HUES48 (cell line): ENCODE measurements around the gene NME3.

ENCODE experiments used
- H3K27ac ChIP-seq: one replicate; pipeline ENCODE4 v1.7.0; 2013; ENCODE audit warnings: low read depth, low read length, inconsistent platforms
- H3K27me3 ChIP-seq: 2 replicates; pipeline ENCODE4 v1.6.1; 2013; ENCODE audit warnings: mild to moderate bottlenecking, low read length; ENCODE audit not compliant: control insufficient read depth, insufficient read depth
- H3K36me3 ChIP-seq: 2 replicates; pipeline ENCODE4 v1.6.1; 2013; ENCODE audit warnings: low read length; ENCODE audit not compliant: control insufficient read depth, insufficient read depth
- H3K4me1 ChIP-seq: 2 replicates; pipeline ENCODE4 v1.6.1; 2013; ENCODE audit warnings: mild to moderate bottlenecking, low read length; ENCODE audit not compliant: control insufficient read depth, insufficient read depth
- H3K4me3 ChIP-seq: 2 replicates; pipeline ENCODE4 v1.5.1; 2013; ENCODE audit warnings: mild to moderate bottlenecking, low read depth, low read length
- H3K9ac ChIP-seq: 2 replicates; pipeline ENCODE4 v1.6.1; 2013; ENCODE audit warnings: mild to moderate bottlenecking, low read depth, low read length, moderate library complexity
- H3K9me3 ChIP-seq: 2 replicates; pipeline ENCODE4 v1.6.1; 2013; ENCODE audit warnings: low read length; ENCODE audit not compliant: control insufficient read depth, insufficient read depth

NME3 gene

DNA sequence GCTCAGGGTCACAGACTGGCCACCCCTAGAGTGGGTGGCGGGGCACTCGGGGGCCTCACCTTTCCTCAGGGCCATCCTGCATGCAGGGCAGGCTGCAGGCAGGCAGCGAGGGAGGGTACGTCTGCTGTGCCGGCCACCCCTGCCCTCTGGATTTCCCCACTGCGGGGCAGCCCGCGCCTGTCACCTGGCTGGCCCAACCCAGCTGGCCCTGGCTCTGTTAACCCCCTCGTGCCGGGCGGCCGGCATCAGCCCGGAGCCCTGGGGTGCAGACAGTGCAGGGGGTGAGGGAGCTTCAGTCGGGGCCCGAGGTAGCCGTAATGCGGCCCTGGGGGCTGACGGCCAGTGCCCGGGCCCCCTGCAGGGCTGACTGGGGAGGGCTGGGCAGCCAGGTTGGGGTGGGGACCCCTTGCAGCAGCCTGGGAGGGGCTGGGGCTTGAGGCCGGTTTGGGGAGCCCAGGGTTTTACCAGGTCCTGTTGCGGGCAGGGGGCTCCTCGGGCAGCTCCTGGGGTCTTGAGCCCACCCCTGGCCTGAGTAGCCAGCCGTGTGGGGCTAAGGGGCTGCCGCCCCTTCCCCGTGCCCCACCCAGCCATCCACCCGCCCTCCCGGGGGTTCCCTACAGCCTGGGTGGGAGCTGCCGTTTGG lies 22.4 kb upstream of the NME3 start, which contains the start of gene IGFALS:
IGFALS (minus strand) TSS at position 128 of the 643 bp plus-strand sequence; CDS start at position 75, 53 bp downstream.
- Histone ChIP-seq H3K9ac (no peak within 1 kb of the TSS), H3K36me3 (peaks cover 6% of the 10 kb centered on the region), H3K27ac (no peak within 1 kb of the TSS), H3K9me3 (peaks cover 11% of the 10 kb centered on the region; the same call in 1 of the 2 replicates), H3K4me1 (no peaks in the 10 kb centered on the region), H3K4me3 (no peak within 1 kb of the TSS), H3K27me3 (no peaks in the 10 kb centered on the region)

GRCh38 chr16:1792836-1793577 lies 21.7 kb upstream of the NME3 start:
- Histone ChIP-seq H3K36me3 (peaks cover 9% of the 10 kb centered on the region), H3K4me1 (no peaks in the 10 kb centered on the region), H3K9me3 (peaks cover 4% of the 10 kb centered on the region; the same call in 1 of the 2 replicates), H3K27ac (no peak overlapping the region), H3K9ac (no peak overlapping the region), H3K4me3 (no peak overlapping the region), H3K27me3 (no peaks in the 10 kb centered on the region)

GRCh38 chr16:1791943-1792812 lies 20.8 kb upstream of the NME3 start:
- H3K27ac ChIP-seq, result no peak overlapping the region
- H3K4me3 ChIP-seq, result no peak overlapping the region
- peaks cover 12% of the 10 kb centered on the region for H3K36me3 ChIP-seq
- no peak overlapping the region for H3K9ac ChIP-seq
- H3K4me1 ChIP-seq, result no peaks in the 10 kb centered on the region
- H3K27me3 ChIP-seq, result no peaks in the 10 kb centered on the region
- no peaks in the 10 kb centered on the region; the same call in 1 of the 2 replicates for H3K9me3 ChIP-seq

DNA sequence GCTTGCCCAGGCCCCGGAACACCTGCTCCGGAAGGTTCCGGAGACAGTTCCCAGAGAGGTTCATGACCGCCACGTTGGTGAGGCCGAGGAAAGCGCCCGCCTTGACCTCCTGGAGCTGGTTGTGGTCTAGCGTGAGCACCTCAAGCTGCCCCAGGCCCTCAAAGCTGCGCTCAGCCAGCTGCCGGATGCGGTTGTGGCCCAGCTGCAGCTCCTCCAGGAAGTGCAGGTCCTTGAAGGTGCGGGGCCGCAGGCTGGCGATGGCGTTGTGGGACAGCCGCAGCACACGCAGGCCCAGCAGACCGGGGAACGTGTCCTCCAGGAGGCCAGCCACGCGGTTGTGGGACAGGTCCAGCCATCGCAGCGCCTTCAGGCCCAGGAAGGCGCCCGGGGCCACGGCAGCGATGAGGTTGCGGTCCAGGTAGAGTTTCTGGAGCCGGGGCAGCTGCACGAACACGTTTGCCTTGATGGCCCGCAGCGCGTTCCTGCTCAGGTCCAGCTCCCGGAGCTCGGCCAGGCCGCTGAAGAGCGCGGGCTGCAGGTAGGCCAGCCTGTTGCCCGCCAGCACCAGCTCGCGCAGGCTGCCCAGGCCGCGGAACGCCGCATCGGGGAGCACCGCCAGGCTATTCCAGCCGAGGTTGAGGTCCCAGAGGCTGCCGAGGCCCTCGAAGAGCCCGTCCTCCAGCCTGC lies 20.1 kb upstream of the NME3 start:
- Histone ChIP-seq H3K36me3 (peaks cover 15% of the 10 kb centered on the region), H3K4me3 (no peak overlapping the region), H3K27me3 (no peaks in the 10 kb centered on the region), H3K9ac (no peak overlapping the region), H3K27ac (no peak overlapping the region), H3K4me1 (no peaks in the 10 kb centered on the region), H3K9me3 (no peaks in the 10 kb centered on the region)

DNA sequence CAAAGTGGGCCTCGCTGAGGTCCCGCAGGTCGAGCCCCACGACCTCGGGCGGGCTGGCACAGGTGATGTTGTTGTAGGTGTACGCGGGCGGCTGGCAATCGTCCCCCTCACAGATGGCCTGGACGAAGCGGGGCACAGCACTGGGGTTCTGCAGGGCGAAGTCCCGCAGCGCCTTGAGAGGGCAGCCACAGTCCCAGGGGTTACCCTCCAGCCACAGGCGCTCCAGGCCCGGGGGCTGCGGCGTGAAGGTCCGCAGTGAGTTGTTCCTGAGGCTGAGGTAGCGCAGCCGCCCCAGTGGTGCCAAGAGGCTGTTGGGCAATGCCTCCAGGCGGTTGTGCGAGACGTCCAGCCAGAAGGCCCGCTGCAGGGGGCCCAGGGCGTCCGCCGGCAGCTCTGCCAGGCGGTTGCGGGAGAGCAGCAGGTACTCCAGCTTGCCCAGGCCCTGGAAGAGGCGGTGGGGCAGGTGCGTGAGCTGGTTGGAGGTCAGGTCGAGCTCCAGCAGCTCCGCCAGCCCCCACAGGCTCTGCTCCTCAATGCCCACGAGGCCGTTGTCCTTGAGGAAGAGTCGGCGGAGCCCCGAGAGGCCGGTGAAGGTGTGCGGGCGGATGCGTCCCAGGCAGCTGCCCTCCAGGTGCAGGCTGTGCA lies 19.4 kb upstream of the NME3 start:
- Histone ChIP-seq H3K27me3 (no peaks in the 10 kb centered on the region), H3K4me1 (no peaks in the 10 kb centered on the region), H3K36me3 (peaks cover 15% of the 10 kb centered on the region), H3K9ac (no peak overlapping the region), H3K27ac (no peak overlapping the region), H3K4me3 (no peak overlapping the region), H3K9me3 (no peaks in the 10 kb centered on the region)

DNA sequence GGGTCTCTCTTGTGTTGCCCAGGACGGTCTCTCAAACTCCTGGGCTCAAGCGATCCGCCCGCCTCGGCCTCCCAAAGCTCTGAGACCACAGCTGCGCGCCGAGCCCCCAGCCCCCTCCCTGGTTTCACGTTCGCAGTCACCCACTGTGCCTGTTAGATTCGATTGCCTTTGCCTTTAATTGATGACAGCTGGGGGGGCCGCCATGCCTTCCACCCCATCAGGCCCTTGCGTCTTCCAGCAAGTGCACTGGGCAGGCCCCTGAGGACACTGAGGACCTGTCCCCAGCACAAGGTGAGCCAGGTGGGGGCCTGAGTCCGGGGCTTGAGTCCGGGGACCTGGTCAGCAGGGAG lies 18.9 kb upstream of the NME3 start:
- no peaks in the 10 kb centered on the region for H3K27me3 ChIP-seq
- H3K9ac ChIP-seq, result no peak overlapping the region
- peaks cover 18% of the 10 kb centered on the region for H3K36me3 ChIP-seq
- H3K4me3 ChIP-seq, result no peak overlapping the region
- H3K4me1 ChIP-seq, result no peaks in the 10 kb centered on the region
- H3K27ac ChIP-seq, result no peak overlapping the region
- H3K9me3 ChIP-seq, result no peaks in the 10 kb centered on the region

DNA sequence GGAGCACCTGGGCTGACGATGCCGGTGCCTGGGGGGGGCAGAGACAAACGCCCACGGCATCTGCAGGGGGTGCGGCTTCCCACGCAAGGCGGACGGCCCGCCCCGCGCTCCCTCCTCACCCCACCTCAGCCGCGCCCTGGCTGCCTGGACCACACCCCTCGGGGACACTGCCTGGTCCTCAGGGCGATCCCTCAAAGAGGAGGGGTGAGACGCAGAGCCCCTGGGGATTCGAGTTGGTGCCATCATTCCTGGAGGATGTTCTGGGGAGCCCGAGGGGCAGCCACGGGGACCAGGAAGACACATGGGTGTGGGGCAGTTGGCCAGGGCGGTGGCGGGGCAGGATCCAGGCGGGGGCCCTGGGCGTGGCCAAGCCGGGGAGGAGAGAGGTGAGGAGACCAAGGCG lies 18.3 kb upstream of the NME3 start:
- Histone ChIP-seq H3K4me3 (no peak overlapping the region), H3K4me1 (no peaks in the 10 kb centered on the region), H3K36me3 (peaks cover 18% of the 10 kb centered on the region), H3K27me3 (no peaks in the 10 kb centered on the region), H3K27ac (no peak overlapping the region), H3K9ac (no peak overlapping the region), H3K9me3 (no peaks in the 10 kb centered on the region)

DNA sequence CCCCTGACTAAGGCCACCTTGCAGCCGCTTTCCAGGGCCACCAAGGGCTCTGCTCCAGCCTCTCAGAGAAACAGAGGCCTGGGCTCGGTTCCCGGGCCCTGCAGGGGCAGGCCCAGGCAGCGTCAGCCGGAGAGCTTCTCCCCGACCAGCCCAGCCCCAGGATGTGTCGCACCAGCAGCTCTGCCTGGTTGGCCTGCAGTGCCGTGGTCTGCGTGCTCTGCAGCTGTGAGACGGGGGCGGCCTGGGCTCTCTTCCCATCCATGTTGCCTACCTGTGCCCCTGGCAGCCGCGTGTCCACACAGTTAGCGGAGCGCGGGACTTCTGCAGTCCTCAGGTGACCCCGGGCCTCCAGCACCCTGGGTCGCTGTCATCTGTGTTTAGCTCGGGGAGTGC lies 17.4 kb upstream of the NME3 start:
- H3K27ac ChIP-seq, result no peak overlapping the region
- H3K9me3 ChIP-seq, result no peaks in the 10 kb centered on the region
- H3K27me3 ChIP-seq, result no peaks in the 10 kb centered on the region
- no peak overlapping the region for H3K4me3 ChIP-seq
- peaks cover 18% of the 10 kb centered on the region for H3K36me3 ChIP-seq
- no peak overlapping the region for H3K9ac ChIP-seq
- H3K4me1 ChIP-seq, result no peaks in the 10 kb centered on the region

DNA sequence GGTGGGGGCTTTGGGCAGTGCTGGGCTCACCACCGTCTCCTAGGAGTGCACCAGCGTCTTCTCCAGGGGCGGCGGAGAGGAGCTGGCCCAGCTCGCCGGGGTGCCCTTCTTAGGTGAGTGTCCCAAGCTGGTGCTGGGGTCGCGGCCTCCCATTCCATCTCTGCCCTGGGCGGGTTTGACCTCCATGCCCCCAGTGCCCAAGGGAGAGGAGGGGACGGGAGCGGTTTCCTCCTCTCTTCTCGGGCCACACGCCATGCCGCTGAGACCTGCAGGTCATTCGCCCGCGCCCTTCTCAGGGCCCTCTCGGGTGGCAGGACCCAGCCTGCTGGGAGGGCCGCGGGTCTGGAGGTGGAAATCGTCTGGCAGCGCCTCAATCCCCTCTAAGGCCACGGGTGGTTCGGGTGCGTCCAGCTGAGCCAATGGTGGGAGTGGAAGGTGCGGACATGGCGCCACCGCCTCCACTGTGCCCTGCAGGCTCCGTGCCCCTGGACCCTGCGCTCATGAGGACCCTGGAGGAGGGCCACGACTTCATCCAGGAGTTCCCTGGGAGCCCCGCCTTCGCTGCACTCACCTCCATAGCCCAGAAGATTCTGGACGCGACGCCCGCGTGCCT lies 16.9 kb upstream of the NME3 start:
- Histone ChIP-seq H3K36me3 (peaks cover 18% of the 10 kb centered on the region), H3K4me1 (no peaks in the 10 kb centered on the region), H3K4me3 (no peak overlapping the region), H3K9ac (no peak overlapping the region), H3K27me3 (no peaks in the 10 kb centered on the region), H3K9me3 (no peaks in the 10 kb centered on the region), H3K27ac (no peak overlapping the region)
